HuH-7.5 (cell line): Measurements from ENCODE around the gene CAMK2G.

Source experiments
- DNase-seq: peaks from one replicate; pipeline ENCODE4 v3.0.0; 2011; ENCODE audit warnings: low spot score

Gene CAMK2G

DNA sequence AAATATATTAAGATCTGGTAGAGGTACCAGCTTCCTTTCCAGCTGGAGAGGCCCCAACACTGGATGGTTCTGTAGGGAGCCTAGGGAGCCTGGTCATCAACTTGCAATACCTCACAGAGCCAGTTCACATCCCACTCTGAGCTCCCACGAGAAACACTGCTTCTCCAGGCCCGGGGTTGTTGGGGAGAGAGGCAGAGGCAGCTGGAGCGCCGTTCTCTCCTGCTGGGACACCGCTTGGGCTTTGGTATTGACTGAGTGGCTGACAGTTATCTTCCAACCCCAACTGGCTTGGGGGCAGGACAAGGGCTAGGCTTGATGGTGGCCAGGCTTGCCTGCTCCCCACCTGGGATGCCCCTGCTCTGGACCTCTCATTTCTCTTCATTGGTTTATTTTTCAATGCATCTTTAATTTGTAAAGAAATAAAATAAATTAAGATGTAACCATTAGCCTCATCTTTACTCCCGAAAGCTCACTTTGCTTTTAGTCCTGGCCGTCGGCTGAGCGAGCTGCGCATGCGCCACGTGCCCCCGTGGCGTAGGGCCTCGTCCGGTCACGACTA lies 102.6 kb downstream of the CAMK2G start:
- DNase-seq, result peak; percentile 28

- DNase-seq, result no peak
Observed at GRCh38 chr10:73769396-73769795, 105.0 kb downstream of the CAMK2G start.

GRCh38 chr10:73768881-73769280 lies 105.5 kb downstream of the CAMK2G start:
- DNase-seq, result no peak

- no peak for DNase-seq
Observed at GRCh38 chr10:73765066-73765465, 109.3 kb downstream of the CAMK2G start.

DNA sequence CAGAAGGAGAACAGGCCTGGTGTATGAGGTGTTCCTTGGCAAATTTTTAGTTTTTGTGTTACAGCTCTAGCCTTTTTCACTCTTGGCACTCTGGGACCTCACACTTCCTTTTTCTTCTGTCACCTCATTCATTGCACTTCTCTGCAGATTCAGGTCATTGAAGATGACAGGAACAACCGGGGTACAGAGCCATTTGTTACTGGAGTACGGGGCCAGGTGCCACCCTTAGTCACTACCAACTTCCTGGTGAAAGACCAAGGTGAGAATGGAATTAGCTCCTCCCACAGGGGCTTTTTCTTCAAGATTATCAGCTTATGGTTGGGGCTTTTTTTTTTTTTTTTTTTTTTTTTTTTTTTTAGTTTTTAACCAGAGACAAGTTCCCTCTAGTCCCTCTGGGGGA lies 111.0 kb downstream of the CAMK2G start:
- no peak for DNase-seq

- no peak for DNase-seq
Observed at GRCh38 chr10:73762915-73763314, 111.4 kb downstream of the CAMK2G start.
